Endothelial cell (in vitro differentiated cells): ENCODE measurements around the gene SRRT. TPM values are rescaled to one million over a fixed set of nuclear protein-coding genes. Genes with fewer than 3 reads are reported as not detected.
A peak's percentile ranks its signal among the peaks of the same experiment; 100 is the strongest.

Experiments
- DNase-seq: peaks from one replicate; pipeline ENCODE4 v3.0.0; 2021; ENCODE audit warnings: low spot score
- H3K27ac Mint-ChIP-seq: one replicate; pipeline ENCODE4 v1.8.0; 2021; ENCODE audit warnings: mixed read lengths, inconsistent platforms; ENCODE audit not compliant: unreplicated experiment
- H3K27me3 Mint-ChIP-seq: one replicate; pipeline ENCODE4 v1.8.0; 2021; ENCODE audit warnings: mild to moderate bottlenecking, moderate library complexity, mixed read lengths, inconsistent platforms; ENCODE audit not compliant: unreplicated experiment
- H3K36me3 Mint-ChIP-seq: one replicate; pipeline ENCODE4 v1.8.0; 2021; ENCODE audit warnings: mild to moderate bottlenecking, low read depth, mixed read lengths, inconsistent platforms; ENCODE audit not compliant: unreplicated experiment
- H3K4me1 Mint-ChIP-seq: one replicate; pipeline ENCODE4 v1.8.0; 2021; ENCODE audit warnings: mild to moderate bottlenecking, mixed read lengths, inconsistent platforms; ENCODE audit not compliant: unreplicated experiment
- H3K4me3 Mint-ChIP-seq: one replicate; pipeline ENCODE4 v1.8.0; 2021; ENCODE audit warnings: mild to moderate bottlenecking, mixed read lengths, inconsistent platforms; ENCODE audit not compliant: unreplicated experiment
- H3K9me3 Mint-ChIP-seq: one replicate; pipeline ENCODE4 v1.8.0; 2021; ENCODE audit warnings: mixed read lengths, inconsistent platforms; ENCODE audit not compliant: unreplicated experiment
- total RNA-seq: library from RNA; stranded (reverse); fragmentation: NEBNext Ultra II Directional; extraction: Animal tissue kit (Norgen Biotek cat#: 25700); gene quantifications from one replicate; pipeline ENCODE4 v1.2.1, GENCODE V29; 2021; ENCODE audit not compliant: unreplicated experiment
- TF ChIP-seq, protein P1 (sequence below): fragments of 200-600 bp; sonication (generic); IDR thresholded peaks from one replicate; pipeline ENCODE4 v1.5.0; 2021; ENCODE audit warnings: antibody characterized with exemption; ENCODE audit not compliant: unreplicated experiment

The SRRT gene
- total RNA-seq, 1 donor from 2014 or later = 173 TPM

DNA sequence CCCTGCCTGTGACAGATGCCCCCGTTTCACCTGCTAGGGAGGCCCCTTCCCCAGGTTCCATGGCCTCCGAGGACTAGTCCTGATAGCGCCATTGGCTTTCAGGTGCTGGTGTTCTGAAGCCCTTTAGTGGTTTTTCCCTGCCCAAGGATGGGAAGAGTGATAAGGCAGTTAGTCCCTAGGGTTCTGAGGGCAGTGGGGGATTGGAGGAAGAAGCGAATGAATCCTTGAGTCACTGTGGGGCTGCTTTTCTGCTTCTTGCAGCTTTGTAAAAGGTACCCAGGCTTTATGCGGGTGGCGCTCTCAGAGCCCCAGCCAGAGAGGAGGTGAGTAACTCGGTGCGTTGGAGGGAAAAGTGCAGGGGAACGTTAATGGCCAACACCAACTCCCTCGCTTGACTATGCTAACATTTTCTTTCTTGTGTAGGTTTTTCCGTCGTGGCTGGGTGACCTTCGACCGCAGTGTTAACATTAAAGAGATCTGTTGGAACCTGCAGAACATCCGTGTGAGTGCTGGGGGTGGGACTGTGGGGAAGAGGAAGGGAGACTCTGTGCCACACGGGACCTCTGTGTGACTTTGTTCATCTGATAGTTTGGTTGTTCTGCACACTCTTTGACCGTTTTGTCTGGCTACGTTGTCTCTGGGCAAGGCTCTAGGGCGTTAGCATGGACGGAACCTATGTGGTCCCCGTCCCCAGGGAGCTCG, 10.7 kb downstream of the SRRT start:
- peaks cover 20% of the 10 kb centered on the region for H3K27me3 Mint-ChIP-seq
- peak overlapping the region; percentile 78 for H3K4me3 Mint-ChIP-seq
- H3K4me1 Mint-ChIP-seq = peaks cover 49% of the 10 kb centered on the region
- no peak for DNase-seq
- peaks cover 75% of the 10 kb centered on the region for H3K36me3 Mint-ChIP-seq
- TF ChIP-seq, protein P1, sequence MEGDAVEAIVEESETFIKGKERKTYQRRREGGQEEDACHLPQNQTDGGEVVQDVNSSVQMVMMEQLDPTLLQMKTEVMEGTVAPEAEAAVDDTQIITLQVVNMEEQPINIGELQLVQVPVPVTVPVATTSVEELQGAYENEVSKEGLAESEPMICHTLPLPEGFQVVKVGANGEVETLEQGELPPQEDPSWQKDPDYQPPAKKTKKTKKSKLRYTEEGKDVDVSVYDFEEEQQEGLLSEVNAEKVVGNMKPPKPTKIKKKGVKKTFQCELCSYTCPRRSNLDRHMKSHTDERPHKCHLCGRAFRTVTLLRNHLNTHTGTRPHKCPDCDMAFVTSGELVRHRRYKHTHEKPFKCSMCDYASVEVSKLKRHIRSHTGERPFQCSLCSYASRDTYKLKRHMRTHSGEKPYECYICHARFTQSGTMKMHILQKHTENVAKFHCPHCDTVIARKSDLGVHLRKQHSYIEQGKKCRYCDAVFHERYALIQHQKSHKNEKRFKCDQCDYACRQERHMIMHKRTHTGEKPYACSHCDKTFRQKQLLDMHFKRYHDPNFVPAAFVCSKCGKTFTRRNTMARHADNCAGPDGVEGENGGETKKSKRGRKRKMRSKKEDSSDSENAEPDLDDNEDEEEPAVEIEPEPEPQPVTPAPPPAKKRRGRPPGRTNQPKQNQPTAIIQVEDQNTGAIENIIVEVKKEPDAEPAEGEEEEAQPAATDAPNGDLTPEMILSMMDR = no peak
- no peaks in the 10 kb centered on the region for H3K9me3 Mint-ChIP-seq
- H3K27ac Mint-ChIP-seq = peak overlapping the region; percentile 7

DNA sequence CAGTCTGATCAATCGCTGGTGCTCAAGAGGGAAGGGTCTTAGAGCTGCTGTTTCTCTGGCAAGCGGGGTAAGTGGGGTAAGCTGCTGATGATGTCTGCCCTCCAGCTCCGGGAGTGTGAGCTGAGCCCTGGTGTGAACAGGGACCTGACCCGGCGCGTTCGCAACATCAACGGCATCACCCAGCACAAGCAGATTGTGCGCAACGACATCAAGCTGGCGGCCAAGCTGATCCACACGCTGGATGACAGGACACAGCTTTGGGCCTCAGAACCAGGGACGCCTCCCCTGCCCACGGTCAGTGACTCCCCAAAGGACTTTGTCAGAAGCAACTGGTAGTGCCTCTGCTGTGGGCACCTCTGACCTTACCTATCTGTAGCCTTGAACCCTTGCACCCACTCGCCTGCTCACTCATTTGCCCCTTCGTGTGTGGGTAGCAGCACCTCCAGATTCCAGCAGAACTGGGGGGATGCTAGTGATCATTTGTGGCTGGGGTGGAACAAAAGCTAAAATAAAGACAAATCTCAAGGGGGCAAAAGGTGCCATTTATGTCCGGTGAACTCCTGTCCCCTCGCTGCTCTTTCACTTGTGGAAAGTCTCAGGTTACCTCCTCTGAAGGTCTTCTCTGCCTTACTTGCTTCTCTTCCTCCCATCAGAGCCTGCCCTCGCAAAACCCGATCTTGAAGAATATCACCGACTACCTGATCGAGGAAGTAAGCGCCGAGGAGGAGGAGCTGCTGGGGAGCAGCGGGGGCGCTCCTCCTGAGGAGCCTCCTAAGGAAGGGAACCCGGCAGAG, 11.4 kb downstream of the SRRT start:
- Mint-ChIP-seq H3K9me3 (no peaks in the 10 kb centered on the region), H3K27ac (no peak overlapping the region), H3K27me3 (peaks cover 19% of the 10 kb centered on the region), H3K4me1 (peaks cover 48% of the 10 kb centered on the region), H3K36me3 (peaks cover 68% of the 10 kb centered on the region), H3K4me3 (peak overlapping the region; percentile 78)
- DNase-seq = no peak
- TF ChIP-seq, protein P1 = no peak

DNA sequence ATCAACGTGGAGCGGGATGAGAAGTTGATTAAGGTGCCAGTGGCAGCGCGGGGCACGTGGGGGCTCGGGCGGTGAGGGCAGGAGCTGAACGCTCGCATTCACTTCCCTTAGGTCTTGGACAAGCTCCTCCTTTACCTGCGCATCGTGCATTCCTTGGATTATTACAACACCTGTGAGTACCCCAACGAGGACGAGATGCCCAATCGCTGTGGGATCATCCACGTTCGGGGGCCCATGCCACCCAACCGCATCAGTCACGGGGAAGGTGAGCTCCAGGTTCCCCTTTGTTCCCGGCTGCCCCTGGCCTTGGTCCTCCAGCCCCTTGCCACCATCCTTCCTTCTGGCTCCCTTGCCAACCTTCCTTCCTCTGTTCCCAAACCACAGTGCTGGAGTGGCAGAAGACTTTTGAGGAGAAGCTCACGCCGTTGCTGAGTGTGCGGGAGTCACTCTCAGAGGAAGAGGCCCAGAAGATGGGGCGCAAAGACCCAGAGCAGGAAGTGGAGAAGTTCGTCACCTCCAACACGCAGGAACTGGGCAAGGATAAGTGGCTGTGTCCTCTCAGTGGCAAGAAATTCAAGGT, 12.1 kb downstream of the SRRT start:
- H3K4me1 Mint-ChIP-seq = peaks cover 53% of the 10 kb centered on the region
- H3K27ac Mint-ChIP-seq = peak overlapping the region; percentile 30
- DNase-seq = no peak
- H3K36me3 Mint-ChIP-seq = peaks cover 64% of the 10 kb centered on the region
- H3K9me3 Mint-ChIP-seq = no peaks in the 10 kb centered on the region
- H3K4me3 Mint-ChIP-seq = peak overlapping the region; percentile 83
- H3K27me3 Mint-ChIP-seq = peaks cover 25% of the 10 kb centered on the region
- TF ChIP-seq, protein P1 = no peak

DNA sequence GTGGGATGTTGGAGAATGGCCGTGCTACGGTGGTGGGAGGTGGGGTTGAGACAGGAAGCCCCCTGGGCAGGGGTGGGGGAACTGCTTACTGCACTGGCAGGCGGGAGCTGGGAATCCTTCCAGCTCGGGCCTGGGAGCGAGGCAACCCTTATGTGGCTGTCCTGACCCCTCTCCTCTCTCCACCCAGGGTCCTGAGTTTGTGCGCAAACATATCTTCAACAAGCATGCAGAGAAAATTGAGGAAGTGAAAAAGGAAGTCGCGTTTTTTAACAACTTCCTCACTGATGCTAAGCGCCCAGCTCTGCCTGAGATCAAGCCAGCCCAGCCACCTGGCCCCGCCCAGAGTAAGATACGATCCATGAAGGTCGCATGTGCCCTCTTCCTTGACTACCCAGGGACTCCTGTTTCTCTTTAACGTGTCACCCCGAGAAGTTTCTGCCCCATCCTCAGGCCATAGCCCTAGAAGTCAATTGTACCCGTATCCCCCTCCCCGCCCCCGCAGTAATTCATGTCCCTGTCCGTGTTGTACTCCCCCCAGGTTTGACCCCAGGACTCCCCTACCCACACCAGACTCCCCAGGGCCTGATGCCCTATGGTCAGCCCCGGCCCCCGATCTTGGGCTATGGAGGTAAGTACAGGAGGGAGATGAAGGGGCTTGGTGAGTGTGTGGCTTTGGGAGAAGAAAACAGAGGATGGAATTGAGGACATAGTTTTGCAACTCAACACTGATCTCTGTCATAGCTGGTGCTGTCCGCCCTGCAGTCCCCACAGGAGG, 12.8 kb downstream of the SRRT start:
- peak overlapping the region; percentile 82 for H3K27ac Mint-ChIP-seq
- TF ChIP-seq, protein P1 = no peak
- H3K27me3 Mint-ChIP-seq = peaks cover 28% of the 10 kb centered on the region
- H3K36me3 Mint-ChIP-seq = peaks cover 57% of the 10 kb centered on the region
- H3K4me1 Mint-ChIP-seq = peaks cover 57% of the 10 kb centered on the region
- H3K9me3 Mint-ChIP-seq = no peaks in the 10 kb centered on the region
- H3K4me3 Mint-ChIP-seq = peak overlapping the region; percentile 83
- no peak for DNase-seq
